OCI-LY7 (cell line): ENCODE measurements around the gene AEBP2. TPM values are rescaled to one million over a fixed set of nuclear protein-coding genes. Genes with fewer than 3 reads are reported as not detected.

Source experiments
- BruUV-seq: library from RNA; stranded (reverse); fragments of 400-500 nt; replicated peaks from 2 replicates; lab custom pipeline; 2021; lab: Mats Ljungman, UMichigan
- CTCF ChIA-PET: fragments of 300-600 bp; sonication (Branson Sonifier 250); formaldehyde crosslinking; loops from one replicate; lab custom pipeline; 2022; ENCODE audit warnings: antibody characterized with exemption; ENCODE audit not compliant: unreplicated experiment; lab: Charles Lee
- POLR2A ChIA-PET: fragments of 300-600 bp; sonication (Branson Sonifier 250); formaldehyde crosslinking; loops from one replicate; lab custom pipeline; 2022; ENCODE audit warnings: antibody characterized with exemption; lab: Charles Lee
- DNase-seq: peaks from one replicate; pipeline ENCODE4 v3.0.0-alpha.2; 2015; ENCODE audit warnings: low spot score
- H2AFZ ChIP-seq: fragments of 200-600 bp; sonication (generic), shearing (Covaris generic); 2 replicates; pipeline ENCODE4 v1.6.1; 2014; ENCODE audit warnings: mild to moderate bottlenecking, antibody characterized with exemption, low read length, moderate library complexity
- H3K27ac ChIP-seq: fragments of 200-600 bp; sonication (generic); 2 replicates; pipeline ENCODE4 v1.5.1; 2014; ENCODE audit warnings: mixed run types, low read depth, mild to moderate bottlenecking, moderate library complexity, low read length, inconsistent platforms; ENCODE audit not compliant: poor library complexity, severe bottlenecking
- H3K36me3 ChIP-seq: fragments of 200-600 bp; sonication (generic); 2 replicates; pipeline ENCODE4 v1.6.1; 2014; ENCODE audit warnings: mild to moderate bottlenecking, antibody characterized with exemption, low read length, moderate library complexity, mixed read lengths; ENCODE audit not compliant: insufficient read depth
- H3K4me1 ChIP-seq: fragments of 200-600 bp; sonication (generic); 2 replicates; pipeline ENCODE4 v1.5.1; 2014; ENCODE audit warnings: mild to moderate bottlenecking, low read length; ENCODE audit not compliant: insufficient read depth, poor library complexity, severe bottlenecking
- H3K4me2 ChIP-seq: fragments of 200-600 bp; sonication (generic); 2 replicates; pipeline ENCODE4 v1.6.1; 2014; ENCODE audit warnings: mild to moderate bottlenecking, low read length
- H3K4me3 ChIP-seq: fragments of 200-600 bp; sonication (generic); 2 replicates; pipeline ENCODE4 v1.5.1; 2014; ENCODE audit warnings: mild to moderate bottlenecking, low read depth, low read length; ENCODE audit not compliant: poor library complexity, severe bottlenecking
- H3K79me2 ChIP-seq: fragments of 200-600 bp; sonication (generic); 2 replicates; pipeline ENCODE4 v1.6.1; 2016; ENCODE audit warnings: low read depth, mild to moderate bottlenecking, low read length, moderate library complexity, mixed read lengths; ENCODE audit not compliant: insufficient read depth
- H3K9me2 ChIP-seq: fragments of 200-600 bp; sonication (generic); 2 replicates; pipeline ENCODE4 v1.6.1; 2016; ENCODE audit warnings: mild to moderate bottlenecking, low read length, mixed read lengths; ENCODE audit not compliant: insufficient read depth
- H3K9me3 ChIP-seq: fragments of 200-600 bp; sonication (generic); 2 replicates; pipeline ENCODE4 v1.6.1; 2014; ENCODE audit warnings: mild to moderate bottlenecking, mixed run types, low read length, mixed read lengths
- H4K20me1 ChIP-seq: fragments of 200-600 bp; sonication (generic); 2 replicates; pipeline ENCODE4 v1.6.1; 2014; ENCODE audit warnings: mild to moderate bottlenecking, antibody characterized with exemption, low read length, moderate library complexity, mixed read lengths; ENCODE audit not compliant: insufficient read depth
- EZH2phosphoT487 ChIP-seq: fragments of 200-600 bp; sonication (generic); IDR thresholded peaks from 2 replicates; pipeline ENCODE4 v1.6.1; 2018; ENCODE audit warnings: low read depth, borderline replicate concordance, mild to moderate bottlenecking, mixed run types, antibody characterized with exemption, low read length, moderate library complexity, mixed read lengths
- intact Hi-C: fragments of 100-400 bp; cut with micrococcal nuclease; formaldehyde crosslinking; loops from one replicate; pipeline ENCODE4 v1.10.0; 2022; ENCODE audit not compliant: unreplicated experiment
- total RNA-seq, 2 experiments: library from RNA; depleted of rRNA in 1 of 2; stranded (reverse); fragments of >200 nt in 1 of 2; shearing (Covaris generic) in 1 of 2; gene quantifications; 2 replicates each; pipeline ENCODE4 v1.2.3, GENCODE V29; 2014 to 2022
- TF ChIP-seq, protein P1 (sequence below): fragments of 200-600 bp; sonication (generic); conservative IDR thresholded peaks from 2 replicates; pipeline ENCODE4 v1.5.1; 2014; ENCODE audit warnings: mild to moderate bottlenecking, antibody characterized with exemption, low read length, moderate library complexity, mixed read lengths

AEBP2 gene
- total RNA-seq, 2 experiments from 2014 or later: 21.5 to 59.7 TPM

- intact Hi-C loops: loop anchor here (10.0 kb wide), 1 partner anchor 707 kb away; no protein-coding TSS in a partner anchor
- POLR2A ChIA-PET: interaction anchor here (1.0 kb wide), 1 partner anchor 20 kb away, joined by 3 read pairs; no protein-coding TSS in a partner anchor
- no TSS peak for BruUV-seq
- H3K4me3 ChIP-seq: no peak overlapping the region
- no peak for DNase-seq
- H3K9me2 ChIP-seq: no peaks in the 10 kb centered on the region
- no peak overlapping the region for H2AFZ ChIP-seq
- H4K20me1 ChIP-seq: peaks cover 15% of the 10 kb centered on the region
- CTCF ChIA-PET: no interaction called here
- peak overlapping the region; percentile 11; the same call in 1 of the 2 replicates for H3K4me2 ChIP-seq
- H3K79me2 ChIP-seq: peaks cover 28% of the 10 kb centered on the region
- H3K36me3 ChIP-seq: peaks cover 24% of the 10 kb centered on the region
- no peaks in the 10 kb centered on the region for H3K9me3 ChIP-seq
- no peak overlapping the region for H3K27ac ChIP-seq
- TF ChIP-seq, protein P1, sequence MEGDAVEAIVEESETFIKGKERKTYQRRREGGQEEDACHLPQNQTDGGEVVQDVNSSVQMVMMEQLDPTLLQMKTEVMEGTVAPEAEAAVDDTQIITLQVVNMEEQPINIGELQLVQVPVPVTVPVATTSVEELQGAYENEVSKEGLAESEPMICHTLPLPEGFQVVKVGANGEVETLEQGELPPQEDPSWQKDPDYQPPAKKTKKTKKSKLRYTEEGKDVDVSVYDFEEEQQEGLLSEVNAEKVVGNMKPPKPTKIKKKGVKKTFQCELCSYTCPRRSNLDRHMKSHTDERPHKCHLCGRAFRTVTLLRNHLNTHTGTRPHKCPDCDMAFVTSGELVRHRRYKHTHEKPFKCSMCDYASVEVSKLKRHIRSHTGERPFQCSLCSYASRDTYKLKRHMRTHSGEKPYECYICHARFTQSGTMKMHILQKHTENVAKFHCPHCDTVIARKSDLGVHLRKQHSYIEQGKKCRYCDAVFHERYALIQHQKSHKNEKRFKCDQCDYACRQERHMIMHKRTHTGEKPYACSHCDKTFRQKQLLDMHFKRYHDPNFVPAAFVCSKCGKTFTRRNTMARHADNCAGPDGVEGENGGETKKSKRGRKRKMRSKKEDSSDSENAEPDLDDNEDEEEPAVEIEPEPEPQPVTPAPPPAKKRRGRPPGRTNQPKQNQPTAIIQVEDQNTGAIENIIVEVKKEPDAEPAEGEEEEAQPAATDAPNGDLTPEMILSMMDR: no peak
- TF ChIP-seq EZH2phosphoT487: no peak
- H3K4me1 ChIP-seq: peaks cover 37% of the 10 kb centered on the region
These were observed 1.3 kb upstream of the AEBP2 start for GRCh38 chr12:19437996-19438395.

- Histone ChIP-seq H2AFZ (peak overlapping the region; percentile 31; the same call in 1 of the 2 replicates), H3K36me3 (peaks cover 44% of the 10 kb centered on the region), H3K9me2 (no peaks in the 10 kb centered on the region), H3K4me2 (peak overlapping the region; percentile 94), H3K27ac (peak overlapping the region; percentile 74), H3K4me3 (peak overlapping the region; percentile 99), H3K9me3 (no peaks in the 10 kb centered on the region), H4K20me1 (peaks cover 21% of the 10 kb centered on the region), H3K4me1 (peaks cover 26% of the 10 kb centered on the region), H3K79me2 (peaks cover 51% of the 10 kb centered on the region)
- POLR2A ChIA-PET: interaction anchor here (0.6 to 1.2 kb wide), 4 partner anchors 9 to 105 kb away, joined by 3 to 4 read pairs (median 3); no protein-coding TSS in a partner anchor
- CTCF ChIA-PET: interaction anchor here (0.6 kb wide), 1 partner anchor 58 kb away, joined by 3 read pairs; no protein-coding TSS in a partner anchor
- TF ChIP-seq, protein P1: no peak
- no TSS peak for BruUV-seq
- DNase-seq: peak; percentile 61
- intact Hi-C loops: no loop called here
These were observed 947 bp downstream of the AEBP2 start for GRCh38 chr12:19440019-19440858.
